Inflammatory macrophage (primary cell): ENCODE data around the gene USP34.
A peak's percentile ranks its signal among the peaks of the same experiment; 100 is the strongest.

Source experiments
- DNase-seq, 2 donors: peaks; one replicate each; pipeline ENCODE4 v3.0.0-alpha.2; 2020 to 2022

USP34 gene

DNA sequence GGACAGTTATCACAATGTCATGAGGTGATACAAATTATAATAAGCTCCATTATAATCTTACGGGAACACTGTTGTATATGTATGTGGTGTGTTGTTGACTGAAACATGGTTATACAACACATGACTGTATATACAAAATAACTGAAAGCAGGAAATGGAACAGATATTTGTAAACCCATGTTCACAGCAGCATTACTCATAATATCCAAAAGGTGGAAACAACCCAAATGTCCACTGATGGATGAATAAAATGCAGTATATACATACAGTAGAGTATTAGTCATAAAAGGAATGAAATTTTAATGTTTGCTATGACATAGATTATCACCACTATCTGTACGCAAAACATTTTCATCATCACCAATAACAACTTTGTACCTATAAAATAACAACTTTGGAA lies 107.3 kb downstream of the USP34 start:
- no peak for DNase-seq

DNA sequence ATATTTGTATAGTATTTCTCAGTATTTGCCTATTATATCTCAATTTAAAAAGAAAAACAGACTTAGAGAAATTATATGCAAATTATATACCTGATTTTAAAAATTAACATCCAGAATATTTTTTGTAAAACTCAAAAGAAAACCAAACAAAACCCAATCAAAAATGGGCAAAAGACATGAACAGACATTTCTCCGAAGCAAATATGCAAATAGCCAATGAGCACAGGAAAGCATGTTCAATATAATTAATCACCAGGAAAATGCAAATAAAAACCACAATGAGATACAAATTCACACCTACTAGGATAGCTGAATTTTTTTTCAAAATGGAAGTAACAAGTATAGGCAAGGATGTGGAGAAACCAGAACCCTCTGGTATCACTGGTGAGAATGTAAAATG lies 108.0 kb downstream of the USP34 start:
- no peak for DNase-seq

DNA sequence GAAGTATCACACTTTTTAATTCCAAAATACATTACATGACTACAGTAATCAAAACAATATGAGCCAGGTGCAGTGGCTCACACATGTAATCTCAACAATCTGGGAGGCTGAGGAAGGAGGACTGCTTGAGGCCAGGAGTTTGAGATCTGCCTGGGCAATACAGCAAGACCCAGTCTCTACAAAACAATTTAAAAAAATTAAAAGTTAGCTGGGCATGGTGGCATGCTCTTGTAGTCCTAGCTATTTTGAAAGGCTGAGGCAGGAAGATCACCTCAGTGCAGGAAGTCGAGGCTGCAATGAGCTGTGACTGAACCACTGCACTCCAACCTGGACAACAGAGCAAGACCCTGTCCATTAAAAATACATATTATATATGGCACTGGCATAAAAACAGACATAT lies 109.8 kb downstream of the USP34 start:
- no peak for DNase-seq

DNA sequence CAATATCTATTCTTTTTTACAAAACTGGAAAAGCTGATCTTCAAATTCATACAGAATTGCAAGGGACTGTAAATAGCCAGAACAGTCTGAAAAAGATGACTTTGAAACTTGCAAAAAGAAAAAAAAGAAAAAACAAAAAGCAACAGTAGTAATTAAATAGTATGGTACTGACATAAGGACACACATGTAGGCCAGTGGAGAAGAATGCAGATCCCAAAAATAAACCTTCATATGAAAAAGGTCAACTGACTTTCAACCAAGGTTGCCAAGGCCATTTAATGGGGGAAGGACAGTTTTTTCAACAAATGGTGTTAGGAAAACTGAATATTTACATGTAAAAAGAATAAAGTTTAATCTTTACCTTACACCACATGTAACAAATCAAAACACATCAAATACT lies 111.8 kb downstream of the USP34 start:
- no peak for DNase-seq

DNA sequence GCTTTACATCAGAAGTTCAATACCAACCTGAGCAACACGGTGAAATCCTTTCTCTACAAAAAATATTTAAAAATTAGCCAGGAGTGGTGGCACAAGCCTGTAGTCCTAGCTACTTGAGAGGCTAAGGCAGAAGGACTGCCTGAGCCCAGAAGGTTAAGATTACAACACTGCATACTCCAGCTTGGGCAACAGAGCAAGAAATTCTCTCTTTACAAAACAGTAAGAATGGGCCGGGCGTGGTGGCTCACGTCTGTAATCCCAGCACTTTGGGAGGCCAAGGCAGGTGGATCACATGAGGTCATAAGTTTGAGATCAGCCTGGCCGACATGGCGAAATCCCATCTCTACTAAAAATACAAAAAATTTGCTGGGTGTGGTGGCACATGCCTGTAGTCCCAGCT lies 113.2 kb downstream of the USP34 start:
- DNase-seq = peak; percentile 2 to 13

DNA sequence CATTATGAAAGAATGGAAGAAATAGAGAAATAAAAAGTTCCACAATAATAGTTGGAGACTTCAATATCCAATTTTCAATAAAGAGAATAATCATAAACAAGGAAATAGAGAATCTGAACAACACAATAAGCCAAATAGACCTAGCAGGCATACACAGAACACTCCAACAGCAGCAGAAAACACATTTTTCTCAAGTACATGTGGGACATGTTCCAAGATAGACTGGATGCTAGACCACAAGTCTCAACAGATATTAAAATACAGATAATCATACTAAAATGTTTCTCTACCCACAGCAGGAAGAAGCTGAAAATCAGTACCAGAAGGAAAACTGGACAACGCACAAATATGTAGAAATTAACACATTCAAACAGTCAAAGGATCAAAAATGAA lies 113.9 kb downstream of the USP34 start:
- DNase-seq = no peak

- no peak for DNase-seq
These were observed 114.5 kb downstream of the USP34 start for GRCh38 chr2:61356261-61356957.

DNA sequence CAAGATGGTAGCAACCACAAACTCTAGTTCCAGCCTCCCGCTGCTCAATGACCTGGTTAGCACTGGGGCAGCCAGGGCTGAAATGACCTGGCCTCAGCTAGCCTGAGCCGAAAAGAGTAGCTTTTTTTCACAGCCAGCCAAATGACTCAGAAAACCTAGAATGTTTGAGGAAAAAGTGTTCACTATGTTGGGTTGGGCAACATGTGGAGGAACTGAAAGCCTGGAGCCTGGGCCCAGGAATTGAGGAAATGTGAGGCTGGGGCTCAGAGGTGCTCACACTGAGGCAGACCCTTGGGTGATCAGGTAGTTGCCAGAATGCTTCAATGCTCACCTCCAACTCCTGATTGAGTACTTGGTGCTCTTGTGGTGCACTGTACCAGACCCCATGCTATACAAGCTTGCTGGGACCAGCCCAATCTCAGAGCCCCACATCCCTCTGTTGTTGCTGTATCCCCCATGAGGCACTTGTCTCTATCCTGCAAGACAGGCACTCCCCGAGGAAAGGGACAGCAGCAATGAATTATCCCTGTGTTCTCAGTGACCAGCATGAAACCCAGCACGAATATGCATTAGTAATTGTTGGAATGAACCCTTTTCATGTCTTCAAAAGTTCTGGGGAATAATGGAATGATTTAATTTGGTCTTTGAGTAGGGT lies 116.2 kb downstream of the USP34 start:
- peak in 1 of 2 donors; percentile 18 for DNase-seq

- DNase-seq = no peak
These were observed 117.0 kb downstream of the USP34 start for GRCh38 chr2:61353909-61354308.

DNA sequence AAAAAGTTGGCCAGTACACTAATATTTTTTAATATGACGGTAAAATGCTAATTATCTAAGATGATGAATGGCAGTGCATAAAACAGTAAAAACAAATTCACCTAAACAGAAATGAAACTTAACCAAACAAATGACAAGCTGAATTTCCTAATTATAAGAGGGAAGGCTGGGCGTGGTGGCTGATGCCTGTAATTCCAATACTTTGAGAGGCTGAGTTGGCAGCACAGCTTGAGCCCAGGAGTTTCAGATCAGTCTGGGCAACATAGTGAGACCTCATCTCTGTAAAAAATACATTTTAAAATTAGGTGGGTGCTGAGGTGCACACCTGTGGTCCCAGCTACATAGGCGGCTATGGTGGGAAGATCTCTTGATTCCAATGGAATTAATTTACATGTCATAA lies 120.1 kb downstream of the USP34 start:
- no peak for DNase-seq

- no peak for DNase-seq
These were observed 127.7 kb downstream of the USP34 start for GRCh38 chr2:61343141-61343540.

DNA sequence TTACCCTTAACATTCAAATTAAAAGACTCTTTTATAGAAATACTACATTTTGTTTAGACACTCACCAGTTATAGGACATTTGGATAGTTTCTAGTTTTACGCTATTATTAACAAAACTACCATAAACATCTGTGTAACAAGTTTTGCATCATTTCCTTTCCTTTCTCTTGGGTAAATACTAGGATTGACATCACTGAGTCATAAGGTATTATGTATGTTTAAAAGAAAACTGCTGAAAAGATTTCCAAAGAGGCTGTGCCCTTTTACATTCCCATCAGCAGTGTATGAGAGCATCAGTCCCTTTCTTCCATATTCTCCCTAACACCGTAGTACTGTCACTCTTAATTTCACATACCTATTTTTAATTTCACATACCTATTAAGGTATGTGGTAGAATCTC lies 130.6 kb downstream of the USP34 start:
- DNase-seq = no peak

DNA sequence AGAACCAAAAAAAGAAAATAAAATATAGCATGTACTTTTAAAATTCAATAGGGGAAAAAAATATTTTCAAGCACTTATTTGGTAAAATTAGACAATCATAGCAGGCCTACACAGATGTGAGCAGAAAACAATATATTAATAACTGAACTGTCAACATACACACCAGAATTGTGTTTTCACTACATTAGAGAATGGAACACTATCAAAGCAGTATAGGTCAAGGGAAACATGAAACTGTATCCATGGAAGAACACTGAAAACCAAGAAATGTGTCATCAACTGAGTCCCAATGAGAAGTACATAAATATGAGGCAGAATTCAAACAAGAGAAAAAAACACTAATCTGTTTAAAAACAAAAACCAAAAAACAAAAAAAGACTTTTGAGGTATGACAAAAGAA lies 132.4 kb downstream of the USP34 start:
- DNase-seq = no peak

GRCh38 chr2:61335187-61335586 lies 135.7 kb downstream of the USP34 start:
- peak; percentile 0 to 53 for DNase-seq

DNA sequence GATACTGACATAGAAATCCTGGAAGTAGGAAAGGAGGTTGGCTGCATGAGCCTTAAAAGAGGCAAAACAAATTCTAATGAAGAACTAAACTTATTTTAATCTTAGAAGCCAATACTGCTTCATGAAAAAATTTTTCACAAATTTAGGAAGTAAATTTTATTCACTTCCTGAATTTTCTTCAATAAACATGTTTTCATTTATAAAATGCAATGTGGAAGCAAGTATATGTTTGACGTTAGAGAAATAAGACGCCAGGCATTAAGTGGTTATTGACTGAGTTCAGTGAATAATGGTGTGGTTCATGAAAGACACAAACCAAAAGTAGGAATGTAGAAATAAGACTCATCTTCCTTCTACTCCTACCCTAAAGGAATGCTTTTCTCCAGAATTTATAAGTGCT lies 136.4 kb downstream of the USP34 start:
- peak in 1 of 2 donors; percentile 39 for DNase-seq

DNA sequence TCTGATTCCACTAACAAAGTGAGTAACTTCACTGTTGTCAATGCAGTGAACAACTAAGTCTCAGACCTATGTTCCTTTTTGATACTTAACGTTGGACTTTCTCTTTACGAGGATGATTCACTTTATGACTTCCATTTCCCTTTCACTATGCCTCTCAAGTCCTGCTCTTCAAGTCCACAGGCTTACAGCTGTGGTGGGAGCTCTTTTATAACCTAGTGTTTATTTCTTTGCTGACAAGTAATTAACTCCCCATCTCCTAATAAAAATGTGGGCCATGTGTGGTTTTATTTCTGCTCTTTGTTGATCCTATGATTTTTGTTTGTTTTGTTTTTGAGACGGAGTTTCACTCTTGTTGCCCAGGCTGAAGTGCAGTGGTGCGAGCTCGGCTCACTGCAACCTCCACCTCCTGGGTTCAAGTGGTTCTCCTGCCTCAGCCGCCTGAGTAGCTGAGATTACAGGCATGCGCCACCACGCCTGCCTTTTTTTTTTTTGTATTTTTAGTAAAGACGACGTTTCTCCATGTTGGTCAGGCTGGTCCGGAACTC lies 142.1 kb downstream of the USP34 start:
- no peak for DNase-seq

DNA sequence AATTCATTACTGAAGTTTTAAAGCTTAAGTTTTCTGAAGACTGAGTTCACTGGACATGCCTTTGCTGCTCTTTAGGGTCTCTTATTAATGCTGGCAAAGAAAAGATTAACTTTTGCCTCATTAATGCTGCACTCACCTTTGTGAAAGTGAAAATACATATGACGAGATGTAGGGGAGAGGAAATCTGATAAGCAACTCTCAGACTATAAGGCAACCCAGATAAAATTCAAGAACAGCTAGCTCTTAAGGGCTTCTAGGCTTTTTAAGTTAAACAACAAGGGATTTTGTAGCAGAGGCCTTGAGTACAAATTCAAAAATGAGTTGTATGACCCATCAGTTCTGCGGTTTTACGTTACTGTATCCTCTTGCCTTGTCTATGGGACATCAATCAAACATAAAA lies 143.7 kb downstream of the USP34 start:
- no peak for DNase-seq

- DNase-seq = no peak
These were observed 144.5 kb downstream of the USP34 start for GRCh38 chr2:61326423-61326822.

DNA sequence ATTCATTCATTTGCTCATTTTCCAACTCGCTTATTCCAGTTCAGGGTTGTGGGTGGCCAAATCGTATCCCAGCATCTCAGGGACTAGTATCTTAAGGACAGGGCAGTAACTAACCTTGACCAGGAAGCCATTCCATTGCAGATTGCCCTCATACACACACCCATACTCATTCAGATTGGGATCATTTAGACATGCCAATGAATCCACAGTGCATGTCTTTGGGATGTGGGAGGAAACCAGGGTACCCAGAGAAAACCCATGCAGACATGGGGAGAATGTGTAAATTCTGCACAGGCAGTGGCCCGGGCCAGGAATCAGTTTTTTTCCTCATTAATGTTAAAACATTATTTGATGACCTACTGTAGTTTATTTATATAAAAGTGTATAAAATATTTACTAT lies 150.7 kb downstream of the USP34 start:
- no peak for DNase-seq

DNA sequence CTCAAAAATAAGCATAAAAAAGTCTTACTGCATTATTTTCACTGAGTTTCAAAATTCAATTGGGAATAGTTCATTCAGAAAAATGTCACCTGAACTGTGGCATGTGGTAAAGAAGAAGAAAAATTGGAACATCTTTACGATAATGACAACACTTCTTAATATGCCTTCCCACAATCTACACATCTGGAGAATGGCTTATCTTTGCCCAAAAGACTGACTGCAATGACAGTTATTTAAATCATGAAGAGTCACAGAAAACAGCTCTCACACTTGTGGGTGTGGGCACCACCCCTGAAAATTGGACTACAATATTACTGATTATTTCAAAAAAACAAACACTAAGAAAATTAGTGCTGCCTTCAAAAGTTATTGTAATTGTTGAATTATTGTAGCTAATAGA lies 152.3 kb downstream of the USP34 start:
- DNase-seq = no peak

DNA sequence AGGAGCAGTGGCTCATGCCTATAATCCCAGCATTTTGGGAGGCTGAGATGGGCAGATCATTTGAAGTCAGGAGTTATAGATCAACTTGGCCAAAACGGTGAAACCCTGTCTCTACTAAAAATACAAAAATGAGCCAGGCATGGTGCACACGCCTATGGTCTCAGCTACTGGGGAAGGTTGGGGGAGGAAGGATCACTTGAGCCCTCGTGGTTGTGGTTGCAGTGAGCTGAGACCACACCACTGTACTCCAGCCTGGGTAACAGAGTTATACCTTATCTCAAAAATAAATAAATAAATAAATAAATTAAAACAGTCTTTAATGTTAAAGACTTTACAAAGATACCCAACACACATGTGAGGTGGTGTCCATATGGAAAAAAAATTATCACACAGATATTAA lies 174.9 kb downstream of the USP34 start:
- no peak for DNase-seq

DNA sequence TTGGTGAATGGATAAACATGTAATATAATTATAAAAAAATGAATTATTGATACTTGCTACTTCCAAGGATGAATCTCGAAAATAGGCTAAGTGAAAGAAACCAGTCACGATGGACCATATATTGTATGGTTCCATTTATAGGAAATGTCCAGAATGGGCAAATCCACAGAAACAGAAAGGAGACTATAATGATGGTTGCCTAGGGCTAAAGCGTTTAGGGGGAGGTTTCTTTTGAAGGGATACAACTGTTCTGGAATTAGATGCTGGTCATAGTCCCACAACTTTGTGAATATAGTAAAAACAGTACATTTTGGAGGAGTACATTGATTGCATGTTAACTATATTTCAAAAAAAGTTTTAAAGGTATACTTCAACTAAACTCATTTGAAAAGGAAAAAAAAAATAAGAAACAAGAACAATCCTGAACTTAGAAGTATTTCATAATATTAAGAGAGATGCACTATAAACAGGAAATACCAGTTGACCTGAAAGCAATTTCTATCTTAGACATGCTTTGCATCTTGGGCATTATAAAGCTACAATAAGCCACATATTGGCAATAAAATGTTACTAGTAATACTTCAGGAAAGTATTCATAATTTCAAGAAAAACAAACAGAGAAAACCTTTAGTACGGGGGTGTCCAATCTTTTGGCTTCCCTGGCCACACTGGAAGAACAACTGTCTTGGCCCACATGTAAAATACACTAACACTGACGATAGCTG lies 178.9 kb downstream of the USP34 start:
- DNase-seq = no peak

DNA sequence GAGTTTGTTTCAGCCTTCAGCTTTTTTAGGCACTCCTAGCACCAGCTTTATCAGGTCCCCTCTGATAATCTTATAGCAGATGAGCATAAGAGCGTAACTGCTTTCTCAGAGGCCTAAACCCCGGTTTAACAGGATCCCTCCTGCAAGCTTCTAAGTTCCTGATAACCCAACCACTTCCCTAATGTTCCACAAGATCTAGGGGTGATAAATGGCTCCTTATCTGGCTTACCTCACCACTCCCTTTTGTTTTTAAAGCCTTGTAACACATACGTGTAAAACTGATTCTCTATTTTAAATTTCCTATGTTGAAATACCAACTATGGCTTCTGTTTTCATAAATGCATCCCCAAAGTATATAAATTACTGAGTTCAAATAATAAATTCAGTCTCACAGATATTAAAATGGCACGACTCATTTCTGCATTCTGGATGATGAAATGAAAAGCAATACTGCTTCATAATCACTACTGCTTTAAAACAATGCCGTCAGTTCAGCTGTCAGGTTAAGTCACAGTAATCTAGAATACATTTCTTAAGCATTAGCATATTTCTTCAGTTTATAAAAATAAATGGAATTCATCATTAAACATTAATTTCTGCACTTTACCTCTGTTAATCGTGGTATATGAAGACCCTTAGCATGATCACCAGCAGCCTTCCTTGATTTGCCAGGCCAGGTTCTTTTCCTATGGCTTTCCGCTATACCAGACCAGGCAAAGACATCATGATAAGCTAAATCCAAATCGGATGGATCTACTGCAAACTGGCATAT lies 182.6 kb downstream of the USP34 start:
- DNase-seq = peak in 1 of 2 donors; percentile 28
